ENCODE results near the gene MTMR3.

DNA sequence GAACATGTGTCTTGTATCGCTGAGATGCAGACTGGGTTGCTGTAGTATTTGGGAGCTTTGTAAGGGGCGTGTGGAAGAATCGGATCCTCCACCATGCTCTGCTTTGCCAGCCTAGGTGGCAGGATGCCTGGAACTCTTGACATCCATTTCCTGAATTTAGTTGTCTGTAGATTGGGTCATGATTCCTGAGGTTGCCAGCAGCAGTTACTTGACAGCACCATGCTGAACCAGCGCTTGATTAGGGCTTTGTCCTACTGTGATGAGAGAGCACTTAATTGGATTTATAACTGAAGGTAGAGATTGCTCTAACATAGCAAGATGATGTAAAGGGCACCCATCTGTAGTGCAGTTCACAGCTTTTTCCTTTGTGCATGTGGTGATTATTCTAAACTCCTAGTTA, 121.7 kb downstream of the MTMR3 start:
- no peak for TF ChIP-seq EZH2phosphoT487 (IDR thresholded peaks at IDR 0.05; ENCODE audit: insufficient read depth, low read depth)
- TF ChIP-seq EZH2 (IDR thresholded peaks at IDR 0.05; ENCODE audit: insufficient read depth, poor library complexity, severe bottlenecking): no peak

Measured in GM23248 (cell line).